Thyroid gland (tissue), 4 donors: ENCODE measurements around the gene MVB12B. TPM values are rescaled to one million over a fixed set of nuclear protein-coding genes. Genes with fewer than 3 reads are reported as not detected.
"Not testable (repeated sequence)": the region's sequence is repeated elsewhere in the genome, so short reads cannot be mapped to it uniquely, and the experiment has no call there.

Experiments
- DNase-seq, 2 donors: peaks; one replicate each; pipeline ENCODE4 v3.0.0-alpha.2; 2019
- H3K27ac ChIP-seq, 3 donors: fragments of 200-600 bp; sonication (generic); 1 replicate in 2 of 3; 2 replicates in 1 of 3; pipeline ENCODE4 v1.5.1; 2016 to 2019; ENCODE audit warnings: mild to moderate bottlenecking in 1 of 3, moderate library complexity in 1 of 3
- H3K27me3 ChIP-seq: fragments of 200-600 bp; sonication (generic); one replicate; pipeline ENCODE4 v1.5.1; 2019
- H3K36me3 ChIP-seq, 2 donors: fragments of 200-600 bp; sonication (generic); one replicate each; pipeline ENCODE4 v1.5.1; 2016 to 2019
- H3K4me1 ChIP-seq, 2 donors: fragments of 200-600 bp; sonication (generic); one replicate each; pipeline ENCODE4 v1.5.1; 2017 to 2019
- H3K4me3 ChIP-seq, 3 donors: fragments of 200-600 bp; sonication (generic); replicated peaks in 1 of 3; 1 replicate in 2 of 3; 2 replicates in 1 of 3; pipeline ENCODE4 v1.5.1; 2016; ENCODE audit warnings: mild to moderate bottlenecking in 1 of 3
- H3K9me3 ChIP-seq: fragments of 200-600 bp; sonication (generic); one replicate; pipeline ENCODE4 v1.5.1; 2017
- POLR2A ChIP-seq, 2 donors: fragments of 450-650 bp; IDR thresholded peaks; one replicate each; pipeline ENCODE4 v1.6.1; 2017; ENCODE audit warnings: antibody characterized with exemption in 2 of 2, mild to moderate bottlenecking in 2 of 2, moderate library complexity in 1 of 2
- WGBS, 2 donors: methylation state at CpG; one replicate each; pipeline ENCODE4 v1.1.5; 2017; 5-methylcytosine and 5-hydroxymethylcytosine counted together
- intact Hi-C: fragments of 100-400 bp; cut with DNase I; formaldehyde crosslinking; loops from one replicate; pipeline ENCODE4 v1.15.1; 2023
- total RNA-seq, 4 donors: library from RNA; depleted of rRNA; stranded (reverse); fragments of >200 nt; gene quantifications; one replicate each; pipeline ENCODE4 v1.2.3, GENCODE V29; 2016
- TF ChIP-seq, protein P1 (sequence below), 6 experiments: fragments of 200-600 bp in 3 of 6; fragments of 450-650 bp in 3 of 6; sonication (generic) in 3 of 6; IDR thresholded peaks; one replicate each; pipeline ENCODE4 v1.5.1; 2016 to 2019; ENCODE audit warnings: antibody characterized with exemption in 6 of 6, mild to moderate bottlenecking in 2 of 6, inconsistent platforms in 1 of 6, moderate library complexity in 1 of 6

Gene MVB12B
- total RNA-seq, 4 donors from 2014 or later, result 13.4 to 19.3 (median 15.5) TPM

- TF ChIP-seq POLR2A (IDR thresholded peaks at IDR 0.05), result no peak
- TF ChIP-seq, protein P1, sequence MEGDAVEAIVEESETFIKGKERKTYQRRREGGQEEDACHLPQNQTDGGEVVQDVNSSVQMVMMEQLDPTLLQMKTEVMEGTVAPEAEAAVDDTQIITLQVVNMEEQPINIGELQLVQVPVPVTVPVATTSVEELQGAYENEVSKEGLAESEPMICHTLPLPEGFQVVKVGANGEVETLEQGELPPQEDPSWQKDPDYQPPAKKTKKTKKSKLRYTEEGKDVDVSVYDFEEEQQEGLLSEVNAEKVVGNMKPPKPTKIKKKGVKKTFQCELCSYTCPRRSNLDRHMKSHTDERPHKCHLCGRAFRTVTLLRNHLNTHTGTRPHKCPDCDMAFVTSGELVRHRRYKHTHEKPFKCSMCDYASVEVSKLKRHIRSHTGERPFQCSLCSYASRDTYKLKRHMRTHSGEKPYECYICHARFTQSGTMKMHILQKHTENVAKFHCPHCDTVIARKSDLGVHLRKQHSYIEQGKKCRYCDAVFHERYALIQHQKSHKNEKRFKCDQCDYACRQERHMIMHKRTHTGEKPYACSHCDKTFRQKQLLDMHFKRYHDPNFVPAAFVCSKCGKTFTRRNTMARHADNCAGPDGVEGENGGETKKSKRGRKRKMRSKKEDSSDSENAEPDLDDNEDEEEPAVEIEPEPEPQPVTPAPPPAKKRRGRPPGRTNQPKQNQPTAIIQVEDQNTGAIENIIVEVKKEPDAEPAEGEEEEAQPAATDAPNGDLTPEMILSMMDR (IDR thresholded peaks at IDR 0.05), result no peak
- 83 to 89% methylated on average over 7 of the region's 7 CpGs for WGBS, 2 donors
These were observed 147.7 kb downstream of the MVB12B start for GRCh38 chr9:126474206-126474765.

DNA sequence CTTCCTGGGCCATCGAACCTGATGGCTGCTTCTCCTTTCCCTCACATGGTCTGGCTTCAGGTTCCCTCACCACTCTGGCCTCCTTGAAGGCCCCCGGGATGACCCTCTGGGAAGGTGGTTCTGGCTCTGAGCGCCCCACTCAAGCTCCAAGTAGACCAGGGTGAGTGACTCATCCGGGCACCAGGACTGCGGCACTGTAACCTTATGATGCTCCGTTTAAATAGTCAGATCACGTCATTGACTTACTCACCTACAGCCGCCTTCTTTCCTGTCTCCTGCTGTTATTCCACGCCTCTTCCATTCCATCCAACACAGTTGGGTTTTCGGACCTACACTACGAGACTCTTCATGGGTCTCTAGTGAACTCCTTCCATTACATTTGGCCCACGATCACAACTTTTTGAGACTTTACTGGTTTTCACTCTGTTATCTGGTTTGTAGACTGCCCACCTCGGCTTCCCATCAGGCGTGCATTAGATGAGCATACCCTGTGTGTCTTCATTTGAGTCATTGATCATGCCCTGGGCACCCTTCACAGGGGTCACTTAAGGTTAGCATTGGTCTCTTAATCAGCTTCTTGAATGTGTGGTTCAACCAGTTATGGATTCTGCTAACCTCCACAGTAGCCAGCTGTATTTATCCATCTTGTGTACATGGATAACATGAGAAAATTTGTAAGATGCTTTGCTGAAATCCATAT, 148.3 kb downstream of the MVB12B start:
- DNase-seq, result no peak
- no peaks in the 10 kb centered on the region for H3K9me3 ChIP-seq
- TF ChIP-seq POLR2A (IDR thresholded peaks at IDR 0.05), result no peak
- TF ChIP-seq, protein P1 (IDR thresholded peaks at IDR 0.05), result no peak
- no peaks in the 10 kb centered on the region for H3K36me3 ChIP-seq
- no peaks in the 10 kb centered on the region for H3K27me3 ChIP-seq
- WGBS, 2 donors, result 96 to 97% methylated on average over 13 to 14 of the region's 14 CpGs
- intact Hi-C loops, result no loop called here
- no peak overlapping the region for H3K27ac ChIP-seq
- no peak overlapping the region for H3K4me3 ChIP-seq
- H3K4me1 ChIP-seq, result no peaks in the 10 kb centered on the region

More at GRCh38 chr9:126474206-126474765, 147.7 kb downstream of the MVB12B start:
- H3K4me3 ChIP-seq, result no peak overlapping the region
- H3K9me3 ChIP-seq, result no peaks in the 10 kb centered on the region
- H3K27ac ChIP-seq, result no peak overlapping the region
- no peaks in the 10 kb centered on the region for H3K4me1 ChIP-seq
- no peaks in the 10 kb centered on the region for H3K36me3 ChIP-seq
- intact Hi-C loops, result no loop called here
- no peaks in the 10 kb centered on the region for H3K27me3 ChIP-seq
- no peak for DNase-seq

DNA sequence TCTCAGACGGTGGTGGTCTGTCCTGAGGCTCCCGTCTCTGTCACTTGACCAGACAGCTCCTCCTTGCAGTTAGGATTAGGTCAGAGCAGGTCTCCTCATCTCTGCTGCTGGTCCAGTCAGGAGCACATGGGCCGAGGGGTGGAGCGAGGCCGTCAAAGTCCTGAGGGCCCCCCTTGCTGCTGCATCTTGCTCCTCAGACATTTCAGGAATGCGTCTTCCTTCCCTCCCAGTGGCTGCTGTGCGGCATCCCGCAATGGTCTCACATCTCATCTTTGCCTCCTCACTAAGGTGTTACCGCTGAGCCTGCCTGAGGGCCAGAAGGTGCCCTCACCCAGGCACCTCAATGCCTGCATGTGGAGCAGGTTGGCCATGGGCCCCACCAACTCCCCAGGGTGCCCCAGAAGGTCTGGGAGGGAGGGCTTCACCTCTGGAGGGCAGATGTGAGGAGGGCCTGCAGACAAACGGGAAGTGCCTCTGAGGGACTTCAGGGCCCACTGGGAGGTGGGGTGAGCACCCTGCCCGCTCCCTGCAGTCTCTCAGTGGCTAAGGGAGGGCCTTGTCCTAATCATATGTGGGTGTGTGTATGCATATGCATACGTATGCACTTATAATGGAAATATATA, 149.4 kb downstream of the MVB12B start:
- TF ChIP-seq POLR2A (IDR thresholded peaks at IDR 0.05), result no peak
- TF ChIP-seq, protein P1 (IDR thresholded peaks at IDR 0.05), result no peak
- no peaks in the 10 kb centered on the region for H3K27me3 ChIP-seq
- H3K27ac ChIP-seq, result no peak overlapping the region
- no peak for DNase-seq
- H3K9me3 ChIP-seq, result no peaks in the 10 kb centered on the region
- 93 to 94% methylated on average over 8 to 10 of the region's 12 CpGs for WGBS, 2 donors
- no peaks in the 10 kb centered on the region for H3K36me3 ChIP-seq
- no peaks in the 10 kb centered on the region for H3K4me1 ChIP-seq
- no peak overlapping the region for H3K4me3 ChIP-seq
- intact Hi-C loops, result no loop called here

- WGBS, 2 donors, result 92% methylated on average over 3 of the region's 3 CpGs
- H3K9me3 ChIP-seq, DNase-seq, H3K36me3 ChIP-seq, H3K4me1 ChIP-seq, intact Hi-C loops, H3K4me3 ChIP-seq, H3K27me3 ChIP-seq, H3K27ac ChIP-seq: not testable (repeated sequence)
These were observed 150.8 kb downstream of the MVB12B start for GRCh38 chr9:126477432-126477831.

DNA sequence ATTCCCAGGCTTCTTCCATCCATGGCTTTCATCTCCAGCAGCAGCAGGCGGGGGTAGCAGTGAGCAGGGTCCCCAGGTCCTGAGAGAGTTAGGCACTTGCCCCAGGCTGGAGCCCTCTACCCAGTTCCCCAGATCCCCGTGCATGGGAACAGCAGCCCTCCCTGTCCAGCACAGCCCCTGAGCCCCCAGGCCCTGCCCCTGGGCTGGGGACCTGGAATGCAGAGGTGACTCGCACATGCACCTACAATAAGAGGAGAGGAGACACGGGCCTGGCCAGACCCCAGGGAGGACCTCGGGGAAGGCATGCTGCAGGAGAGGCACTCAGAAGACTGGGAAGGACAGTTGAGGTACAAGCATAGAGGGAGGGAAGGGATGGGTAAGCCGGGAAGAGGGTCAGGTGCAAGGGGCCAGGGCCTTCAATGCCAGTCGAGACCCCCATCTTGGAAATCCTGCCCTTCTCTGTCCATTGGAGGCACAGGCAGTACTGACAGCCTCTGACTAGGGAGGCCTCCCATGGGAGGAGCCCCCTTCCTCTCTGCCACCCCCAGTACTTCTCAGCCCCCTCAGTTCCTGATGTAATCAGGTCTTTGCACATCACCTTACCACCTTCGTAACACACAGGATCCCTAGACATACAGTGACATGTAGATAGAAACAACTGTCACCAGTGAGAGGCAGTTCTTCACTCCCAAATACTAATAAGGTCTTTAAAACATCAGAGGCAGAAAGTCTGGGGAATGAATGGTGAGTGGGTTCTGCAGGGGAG, 151.8 kb downstream of the MVB12B start:
- no peaks in the 10 kb centered on the region for H3K4me1 ChIP-seq
- no peak overlapping the region for H3K4me3 ChIP-seq
- no peaks in the 10 kb centered on the region for H3K9me3 ChIP-seq
- no peak for DNase-seq
- H3K27ac ChIP-seq, result no peak overlapping the region
- peaks cover 3 to 6% of the 10 kb centered on the region in 2 donors for H3K36me3 ChIP-seq
- intact Hi-C loops, result no loop called here
- TF ChIP-seq, protein P1 (IDR thresholded peaks at IDR 0.05), result no peak
- TF ChIP-seq POLR2A (IDR thresholded peaks at IDR 0.05), result no peak
- no peaks in the 10 kb centered on the region for H3K27me3 ChIP-seq
- WGBS, 2 donors, result 95 to 98% methylated on average over 6 to 8 of the region's 8 CpGs
